ENCODE measurements around the gene HACD2. TPM values are rescaled to one million over a fixed set of nuclear protein-coding genes. Genes with fewer than 3 reads are reported as not detected.
"Not testable (repeated sequence)": the region's sequence is repeated elsewhere in the genome, so short reads cannot be mapped to it uniquely, and the experiment has no call there.

Gene HACD2
- total RNA-seq, 1 experiment from 2014 or later = 43.8 TPM

GRCh38 chr3:123602325-123602724 lies 17.5 kb upstream of the HACD2 start:
- H3K9ac ChIP-seq (ENCODE audit: low read length) = no peak overlapping the region
- no peaks in the 10 kb centered on the region for H3K36me3 ChIP-seq (ENCODE audit: low read depth, low read length)
- no peaks in the 10 kb centered on the region for H3K9me3 ChIP-seq (ENCODE audit: low read length)
- no peaks in the 10 kb centered on the region for H3K9me2 ChIP-seq (replicated peaks; ENCODE audit: low read length)
- H3K27me3 ChIP-seq (ENCODE audit: low read length) = no peaks in the 10 kb centered on the region
- H2AFZ ChIP-seq (ENCODE audit: low read length) = no peak overlapping the region
- H3K4me1 ChIP-seq (ENCODE audit: insufficient read depth, low read length) = peaks cover 70% of the 10 kb centered on the region
- no peak overlapping the region for H3K4me3 ChIP-seq (ENCODE audit: low read length)
- H3K4me2 ChIP-seq (ENCODE audit: low read length) = peak overlapping the region; percentile 58
- peak; percentile 72 for ATAC-seq
- peaks cover 5% of the 10 kb centered on the region; the same call in 1 of the 2 replicates for H3K79me2 ChIP-seq (ENCODE audit: low read length)
- peaks cover 13% of the 10 kb centered on the region for H3F3A ChIP-seq (ENCODE audit: low read length, unreplicated experiment)
- TF ChIP-seq EZH2 (IDR thresholded peaks at IDR 0.05; ENCODE audit: low read length, unreplicated experiment) = no peak
- no peak for TF ChIP-seq CTCF (conservative IDR thresholded peaks at IDR 0.05; ENCODE audit: low read depth, low read length)
- TF ChIP-seq EZH2phosphoT487 (IDR thresholded peaks at IDR 0.05; ENCODE audit: borderline replicate concordance, low read length) = no peak
- ChIA-PET CTCF (interaction anchor here (0.6 kb wide), 1 partner anchor 20 kb away, joined by 3 read pairs; no protein-coding TSS in a partner anchor), POLR2A (ENCODE audit: unreplicated experiment) (no interaction called here)
- peak; percentile 98 for DNase-seq
- H3K27ac ChIP-seq (ENCODE audit: low read length) = peak overlapping the region; percentile 66
- no peaks in the 10 kb centered on the region for H4K20me1 ChIP-seq (ENCODE audit: low read length)
- intact Hi-C loops (cut with micrococcal nuclease) = loop anchor here (1.0 kb wide), 1 partner anchor 17 kb away; the partner anchor contains the start of gene HACD2
- no TSS peak for BruUV-seq (replicated peaks)

- H3K79me2 ChIP-seq (ENCODE audit: low read length); H3K9ac ChIP-seq (ENCODE audit: low read length); H3K27me3 ChIP-seq (ENCODE audit: low read length); H4K20me1 ChIP-seq (ENCODE audit: low read length); CTCF ChIA-PET; H3K4me3 ChIP-seq (ENCODE audit: low read length); H3K9me3 ChIP-seq (ENCODE audit: low read length); intact Hi-C loops (cut with micrococcal nuclease); H2AFZ ChIP-seq (ENCODE audit: low read length); POLR2A ChIA-PET (ENCODE audit: unreplicated experiment); DNase-seq; H3K9me2 ChIP-seq (replicated peaks; ENCODE audit: low read length); BruUV-seq (replicated peaks); H3K36me3 ChIP-seq (ENCODE audit: low read depth, low read length); H3K27ac ChIP-seq (ENCODE audit: low read length): not testable (repeated sequence)
- H3K4me2 ChIP-seq (ENCODE audit: low read length) = peak overlapping the region; percentile 58; the same call in 1 of the 2 replicates
- peaks cover 11% of the 10 kb centered on the region for H3F3A ChIP-seq (ENCODE audit: low read length, unreplicated experiment)
- H3K4me1 ChIP-seq (ENCODE audit: insufficient read depth, low read length) = peaks cover 68% of the 10 kb centered on the region
- ATAC-seq = peak; percentile 12; the same call in 1 of the 2 replicates
Measured at GRCh38 chr3:123600863-123601262, 16.0 kb upstream of the HACD2 start.

GRCh38 chr3:123597561-123597960 lies 12.7 kb upstream of the HACD2 start:
- ATAC-seq (peak; percentile 48), DNase-seq (peak; percentile 82)
- Histone ChIP-seq H3F3A (ENCODE audit: low read length, unreplicated experiment) (peaks cover 11% of the 10 kb centered on the region), H3K9me3 (ENCODE audit: low read length) (no peaks in the 10 kb centered on the region), H3K36me3 (ENCODE audit: low read depth, low read length) (no peaks in the 10 kb centered on the region), H3K79me2 (ENCODE audit: low read length) (no peaks in the 10 kb centered on the region), H3K4me2 (ENCODE audit: low read length) (peak overlapping the region; percentile 23; the same call in 1 of the 2 replicates), H3K27me3 (ENCODE audit: low read length) (no peaks in the 10 kb centered on the region), H3K4me1 (ENCODE audit: insufficient read depth, low read length) (peaks cover 38% of the 10 kb centered on the region), H3K9ac (ENCODE audit: low read length) (no peak overlapping the region), H4K20me1 (ENCODE audit: low read length) (no peaks in the 10 kb centered on the region), H2AFZ (ENCODE audit: low read length) (no peak overlapping the region), H3K9me2 (replicated peaks; ENCODE audit: low read length) (no peaks in the 10 kb centered on the region), H3K4me3 (ENCODE audit: low read length) (no peak overlapping the region), H3K27ac (ENCODE audit: low read length) (no peak overlapping the region)
- POLR2A ChIA-PET (ENCODE audit: unreplicated experiment) = no interaction called here
- no peak for TF ChIP-seq CTCF (conservative IDR thresholded peaks at IDR 0.05; ENCODE audit: low read depth, low read length)
- TF ChIP-seq EZH2 (IDR thresholded peaks at IDR 0.05; ENCODE audit: low read length, unreplicated experiment) = no peak
- TF ChIP-seq EZH2phosphoT487 (IDR thresholded peaks at IDR 0.05; ENCODE audit: borderline replicate concordance, low read length) = no peak
- intact Hi-C loops (cut with micrococcal nuclease) = no loop called here
- no TSS peak for BruUV-seq (replicated peaks)
- CTCF ChIA-PET = no interaction called here
